ENCODE measurements around the gene PCSK6. TPM values are rescaled to one million over a fixed set of nuclear protein-coding genes. Genes with fewer than 3 reads are reported as not detected.
A peak's percentile ranks its signal among the peaks of the same experiment; 100 is the strongest.
"Not testable (repeated sequence)": the region's sequence is repeated elsewhere in the genome, so short reads cannot be mapped to it uniquely, and the experiment has no call there.

The PCSK6 gene
- total RNA-seq, 1 donor from 2014 or later, result 3.8 TPM

DNA sequence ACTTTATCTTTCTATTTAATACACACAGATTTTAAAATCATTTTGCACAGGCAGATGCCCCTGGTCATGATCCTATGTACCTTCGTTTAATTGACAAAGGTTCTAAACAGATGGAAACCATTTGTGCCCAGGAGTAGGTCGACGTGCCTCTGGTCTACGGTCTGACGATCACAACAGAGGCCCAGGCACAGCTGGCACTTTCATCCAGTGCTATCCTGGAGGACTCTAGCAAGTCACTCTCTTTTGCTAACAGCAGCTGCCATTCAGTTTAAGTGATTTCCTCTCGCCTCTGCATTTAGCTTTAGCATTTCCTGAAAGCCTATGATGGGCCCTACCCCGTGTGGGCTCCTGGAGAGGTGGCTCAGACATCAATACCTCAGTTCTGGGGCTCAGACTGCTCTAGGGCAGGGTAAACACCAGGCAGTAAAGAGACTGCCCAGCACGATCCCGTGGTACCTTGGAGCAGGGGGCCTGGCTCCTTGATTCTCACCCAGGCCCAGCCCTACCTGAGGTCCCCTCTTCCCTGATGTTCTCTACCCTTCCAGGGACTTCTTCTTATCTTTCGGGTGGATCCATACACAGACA is 111.2 kb downstream of the PCSK6 start:
- Mint-ChIP-seq H3K4me1 (ENCODE audit: low read depth, unreplicated experiment) (peaks cover 10% of the 10 kb centered on the region), H3K27ac (ENCODE audit: unreplicated experiment) (no peak overlapping the region), H3K4me3 (ENCODE audit: unreplicated experiment) (no peak overlapping the region), H3K36me3 (ENCODE audit: unreplicated experiment) (no peaks in the 10 kb centered on the region), H3K9me3 (ENCODE audit: unreplicated experiment) (peaks cover 5% of the 10 kb centered on the region), H3K27me3 (ENCODE audit: unreplicated experiment) (no peaks in the 10 kb centered on the region)
- TF ChIP-seq, protein P1, sequence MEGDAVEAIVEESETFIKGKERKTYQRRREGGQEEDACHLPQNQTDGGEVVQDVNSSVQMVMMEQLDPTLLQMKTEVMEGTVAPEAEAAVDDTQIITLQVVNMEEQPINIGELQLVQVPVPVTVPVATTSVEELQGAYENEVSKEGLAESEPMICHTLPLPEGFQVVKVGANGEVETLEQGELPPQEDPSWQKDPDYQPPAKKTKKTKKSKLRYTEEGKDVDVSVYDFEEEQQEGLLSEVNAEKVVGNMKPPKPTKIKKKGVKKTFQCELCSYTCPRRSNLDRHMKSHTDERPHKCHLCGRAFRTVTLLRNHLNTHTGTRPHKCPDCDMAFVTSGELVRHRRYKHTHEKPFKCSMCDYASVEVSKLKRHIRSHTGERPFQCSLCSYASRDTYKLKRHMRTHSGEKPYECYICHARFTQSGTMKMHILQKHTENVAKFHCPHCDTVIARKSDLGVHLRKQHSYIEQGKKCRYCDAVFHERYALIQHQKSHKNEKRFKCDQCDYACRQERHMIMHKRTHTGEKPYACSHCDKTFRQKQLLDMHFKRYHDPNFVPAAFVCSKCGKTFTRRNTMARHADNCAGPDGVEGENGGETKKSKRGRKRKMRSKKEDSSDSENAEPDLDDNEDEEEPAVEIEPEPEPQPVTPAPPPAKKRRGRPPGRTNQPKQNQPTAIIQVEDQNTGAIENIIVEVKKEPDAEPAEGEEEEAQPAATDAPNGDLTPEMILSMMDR (IDR thresholded peaks at IDR 0.05; ENCODE audit: partially characterized antibody, unreplicated experiment), result no peak
- peak; percentile 37 for DNase-seq

DNA sequence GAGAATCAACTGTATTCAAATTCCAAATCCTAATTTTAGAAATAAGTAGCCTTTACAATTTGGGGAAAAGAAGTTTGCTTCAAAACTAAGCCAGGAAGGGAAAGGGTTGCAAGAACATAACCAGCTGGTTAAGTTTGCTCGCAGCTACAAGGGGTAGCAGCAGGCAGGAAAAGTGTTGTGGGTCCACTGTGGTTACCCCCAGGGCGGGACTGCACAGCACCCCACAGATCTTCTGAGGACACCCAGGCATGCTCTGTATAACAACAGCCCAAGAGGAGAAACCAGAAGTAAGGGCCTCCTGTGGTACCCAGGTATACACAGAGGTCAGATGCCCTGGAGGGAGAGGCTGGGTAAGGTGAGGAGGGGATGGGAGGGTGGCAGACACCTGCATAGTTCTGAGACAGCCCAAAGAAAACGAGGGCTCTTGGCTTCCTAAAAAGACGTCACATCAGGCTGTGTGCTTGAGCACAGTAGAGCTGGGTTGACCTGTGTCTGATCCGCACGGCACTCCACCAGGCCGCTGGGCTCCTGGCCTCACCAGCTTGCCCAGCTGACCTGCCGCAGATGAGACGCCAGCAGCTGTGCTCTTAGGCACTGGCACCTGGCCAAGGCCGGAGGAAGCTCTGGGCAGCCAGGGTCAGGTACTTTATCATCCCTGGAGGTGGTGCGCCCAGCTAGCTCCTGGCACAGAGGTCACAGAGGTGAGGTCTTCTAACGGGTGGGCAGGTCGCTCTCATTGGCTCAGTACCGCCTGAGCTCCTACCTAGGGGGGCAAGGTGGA is 112.7 kb downstream of the PCSK6 start:
- Mint-ChIP-seq H3K4me1 (ENCODE audit: low read depth, unreplicated experiment) (peaks cover 16% of the 10 kb centered on the region), H3K9me3 (ENCODE audit: unreplicated experiment) (peaks cover 3% of the 10 kb centered on the region), H3K27ac (ENCODE audit: unreplicated experiment) (no peak overlapping the region), H3K27me3 (ENCODE audit: unreplicated experiment) (no peaks in the 10 kb centered on the region), H3K36me3 (ENCODE audit: unreplicated experiment) (no peaks in the 10 kb centered on the region), H3K4me3 (ENCODE audit: unreplicated experiment) (no peak overlapping the region)
- DNase-seq, result no peak
- TF ChIP-seq, protein P1 (IDR thresholded peaks at IDR 0.05; ENCODE audit: partially characterized antibody, unreplicated experiment), result no peak

DNA sequence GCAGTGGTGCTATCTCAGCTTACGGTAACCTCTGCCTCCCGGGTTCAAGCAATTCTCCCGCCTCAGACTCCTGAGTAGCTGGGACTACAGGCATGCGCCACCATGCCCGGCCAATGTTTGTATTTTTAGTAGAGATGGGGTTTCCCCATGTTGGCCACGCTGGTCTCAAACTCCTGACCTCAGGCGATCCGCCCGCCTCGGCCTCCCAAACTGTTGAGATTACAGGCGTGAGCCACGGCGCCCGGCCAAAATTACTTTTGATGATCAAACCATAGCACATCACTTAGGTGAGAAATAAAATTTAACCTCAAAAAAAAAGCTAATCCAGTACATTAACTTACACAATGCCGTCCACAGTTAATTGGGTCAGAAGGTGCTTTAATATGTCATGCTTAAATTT is 114.5 kb downstream of the PCSK6 start:
- not testable (repeated sequence) for H3K36me3 Mint-ChIP-seq (ENCODE audit: unreplicated experiment); DNase-seq; H3K9me3 Mint-ChIP-seq (ENCODE audit: unreplicated experiment); H3K27me3 Mint-ChIP-seq (ENCODE audit: unreplicated experiment); H3K4me3 Mint-ChIP-seq (ENCODE audit: unreplicated experiment); H3K27ac Mint-ChIP-seq (ENCODE audit: unreplicated experiment)
- H3K4me1 Mint-ChIP-seq (ENCODE audit: low read depth, unreplicated experiment), result peaks cover 14% of the 10 kb centered on the region

DNA sequence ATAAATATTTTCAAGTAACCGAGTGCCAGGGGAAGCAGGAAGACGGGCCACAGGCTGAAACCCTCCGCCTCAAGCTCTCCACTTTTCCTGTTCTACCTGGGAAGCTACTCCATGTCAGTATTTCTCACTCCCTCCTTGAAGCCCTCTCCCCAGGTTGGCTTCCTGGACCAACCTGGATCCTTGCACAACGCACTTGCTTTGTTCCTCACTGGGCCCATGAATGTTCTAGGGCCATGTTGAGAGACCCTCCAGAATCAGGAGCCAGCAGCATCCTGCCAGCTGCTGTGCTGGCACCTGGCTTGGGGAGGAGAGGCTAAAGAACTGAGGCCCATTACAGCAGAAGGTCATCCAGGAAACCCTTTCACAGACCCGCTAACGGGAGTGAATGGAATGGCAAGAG is 115.2 kb downstream of the PCSK6 start:
- no peak for DNase-seq
- Mint-ChIP-seq H3K27ac (ENCODE audit: unreplicated experiment) (no peak overlapping the region), H3K27me3 (ENCODE audit: unreplicated experiment) (no peaks in the 10 kb centered on the region), H3K4me3 (ENCODE audit: unreplicated experiment) (no peak overlapping the region), H3K9me3 (ENCODE audit: unreplicated experiment) (peaks cover 3% of the 10 kb centered on the region), H3K4me1 (ENCODE audit: low read depth, unreplicated experiment) (peaks cover 14% of the 10 kb centered on the region), H3K36me3 (ENCODE audit: unreplicated experiment) (no peaks in the 10 kb centered on the region)
- TF ChIP-seq, protein P1 (IDR thresholded peaks at IDR 0.05; ENCODE audit: partially characterized antibody, unreplicated experiment), result no peak

DNA sequence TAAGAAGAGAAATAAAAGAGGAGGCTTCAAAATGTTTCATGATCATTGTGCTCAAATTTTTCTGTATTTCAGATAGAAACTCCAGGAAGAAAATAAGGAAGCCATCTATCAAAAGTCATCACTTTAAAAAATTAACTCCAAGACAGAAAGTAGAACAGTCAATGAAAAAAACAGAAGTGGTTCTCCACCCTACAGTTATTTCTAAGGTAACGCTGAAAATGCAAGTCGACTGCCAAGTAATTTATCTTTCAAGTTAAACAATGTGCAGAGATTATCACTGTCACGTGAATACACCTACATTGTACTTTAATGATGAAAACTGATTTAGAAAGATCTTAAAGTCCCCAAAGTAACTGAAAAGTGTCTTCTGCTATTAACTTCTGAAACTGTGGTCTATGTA is 115.9 kb downstream of the PCSK6 start:
- H3K4me1 Mint-ChIP-seq (ENCODE audit: low read depth, unreplicated experiment), result peaks cover 14% of the 10 kb centered on the region
- no peaks in the 10 kb centered on the region for H3K36me3 Mint-ChIP-seq (ENCODE audit: unreplicated experiment)
- no peak overlapping the region for H3K4me3 Mint-ChIP-seq (ENCODE audit: unreplicated experiment)
- no peak overlapping the region for H3K27ac Mint-ChIP-seq (ENCODE audit: unreplicated experiment)
- no peaks in the 10 kb centered on the region for H3K27me3 Mint-ChIP-seq (ENCODE audit: unreplicated experiment)
- TF ChIP-seq, protein P1 (IDR thresholded peaks at IDR 0.05; ENCODE audit: partially characterized antibody, unreplicated experiment), result no peak
- DNase-seq, result no peak
- H3K9me3 Mint-ChIP-seq (ENCODE audit: unreplicated experiment), result peaks cover 3% of the 10 kb centered on the region

All from glutamatergic neuron (in vitro differentiated cells).